Large intestine (tissue), 3 donors: ENCODE results near the gene B3GALT6. TPM values are rescaled to one million over a fixed set of nuclear protein-coding genes. Genes with fewer than 3 reads are reported as not detected.

Experiments
- DNase-seq, 2 donors: peaks; one replicate each; pipeline versions ENCODE4 v3.0.0 to v3.0.0-alpha.2; 2013
- H3K27ac ChIP-seq: one replicate; pipeline ENCODE4 v1.5.1; 2013; ENCODE audit warnings: low read length
- H3K27me3 ChIP-seq: 2 replicates; pipeline ENCODE4 v1.6.1; 2013; ENCODE audit warnings: low read length; ENCODE audit not compliant: control insufficient read depth, insufficient read depth
- H3K36me3 ChIP-seq: 2 replicates; pipeline ENCODE4 v1.6.1; 2013; ENCODE audit warnings: low read length; ENCODE audit not compliant: control insufficient read depth, insufficient read depth
- H3K4me1 ChIP-seq: one replicate; pipeline ENCODE4 v1.6.1; 2013; ENCODE audit warnings: low read length; ENCODE audit not compliant: control insufficient read depth, insufficient read depth
- H3K4me3 ChIP-seq: one replicate; pipeline ENCODE4 v1.5.1; 2013; ENCODE audit warnings: low read length
- H3K9me3 ChIP-seq: one replicate; pipeline ENCODE4 v1.6.1; 2013; ENCODE audit warnings: mild to moderate bottlenecking, low read depth, low read length, moderate library complexity; ENCODE audit not compliant: control insufficient read depth
- WGBS: methylation state at CpG from one replicate; pipeline ENCODE4 v1.1.5; 2013; ENCODE audit warnings: low lambda C conversion rate; ENCODE audit not compliant: insufficient coverage; 5-methylcytosine and 5-hydroxymethylcytosine counted together
- polyA plus RNA-seq: library from polyadenylated mRNA; unstranded; fragments of 120-200 nt; gene quantifications from one replicate; pipeline ENCODE4 v1.2.1, GENCODE V29; 2013

B3GALT6 gene
- polyA plus RNA-seq, 1 donor, result 16.1 TPM

- Histone ChIP-seq H3K4me1 (peaks cover 43% of the 10 kb centered on the region), H3K4me3 (no peak overlapping the region), H3K27me3 (peaks cover 13% of the 10 kb centered on the region), H3K9me3 (peaks cover 21% of the 10 kb centered on the region), H3K36me3 (peaks cover 22% of the 10 kb centered on the region), H3K27ac (no peak overlapping the region)
- WGBS, result 100% methylated on average over 5 of the region's 15 CpGs
- no peak for DNase-seq
Measured at GRCh38 chr1:1233567-1233892, 1.5 kb downstream of the B3GALT6 start.

GRCh38 chr1:1234180-1234808 lies 2.3 kb downstream of the B3GALT6 start:
- H3K4me3 ChIP-seq, result no peak overlapping the region
- H3K4me1 ChIP-seq, result peaks cover 45% of the 10 kb centered on the region

GRCh38 chr1:1235016-1235744 lies 3.1 kb downstream of the B3GALT6 start:
- no CpG with 5 or more reads among the region's 27 CpGs for WGBS
- H3K9me3 ChIP-seq, result peaks cover 26% of the 10 kb centered on the region
- H3K4me3 ChIP-seq, result no peak overlapping the region
- peaks cover 30% of the 10 kb centered on the region for H3K27me3 ChIP-seq
- H3K36me3 ChIP-seq, result peaks cover 11% of the 10 kb centered on the region
- H3K27ac ChIP-seq, result no peak overlapping the region
- no peak for DNase-seq
- peaks cover 49% of the 10 kb centered on the region for H3K4me1 ChIP-seq

More at GRCh38 chr1:1234180-1234808, 2.3 kb downstream of the B3GALT6 start:
- WGBS, result no CpG with 5 or more reads among the region's 28 CpGs
- peaks cover 18% of the 10 kb centered on the region for H3K36me3 ChIP-seq
- peaks cover 19% of the 10 kb centered on the region for H3K9me3 ChIP-seq
- DNase-seq, result no peak
- peaks cover 21% of the 10 kb centered on the region for H3K27me3 ChIP-seq
- no peak overlapping the region for H3K27ac ChIP-seq

- Histone ChIP-seq H3K27ac (peak overlapping the region; percentile 8), H3K27me3 (peaks cover 35% of the 10 kb centered on the region), H3K9me3 (peaks cover 26% of the 10 kb centered on the region), H3K4me1 (peaks cover 44% of the 10 kb centered on the region), H3K4me3 (no peak overlapping the region), H3K36me3 (peaks cover 10% of the 10 kb centered on the region)
- WGBS, result no CpG with 5 or more reads among the region's 22 CpGs
- peak; percentile 18 to 54 for DNase-seq
Measured at GRCh38 chr1:1236176-1236763, 4.2 kb downstream of the B3GALT6 start.

- Histone ChIP-seq H3K9me3 (peaks cover 26% of the 10 kb centered on the region), H3K27me3 (peaks cover 35% of the 10 kb centered on the region), H3K4me1 (peaks cover 44% of the 10 kb centered on the region), H3K4me3 (peak overlapping the region; percentile 0), H3K36me3 (peaks cover 10% of the 10 kb centered on the region), H3K27ac (peak overlapping the region; percentile 12)
- peak; percentile 20 to 51 for DNase-seq
- no CpG with 5 or more reads among the region's 34 CpGs for WGBS
Measured at GRCh38 chr1:1236945-1237873, 5.2 kb downstream of the B3GALT6 start.

- peak overlapping the region; percentile 0 for H3K4me3 ChIP-seq
- H3K4me1 ChIP-seq, result peaks cover 41% of the 10 kb centered on the region
- H3K36me3 ChIP-seq, result peaks cover 10% of the 10 kb centered on the region
- no CpG with 5 or more reads among the region's 48 CpGs for WGBS
- peak; percentile 76 to 82 for DNase-seq
- H3K27me3 ChIP-seq, result peaks cover 35% of the 10 kb centered on the region
- H3K9me3 ChIP-seq, result peaks cover 19% of the 10 kb centered on the region
- H3K27ac ChIP-seq, result no peak overlapping the region
Measured at GRCh38 chr1:1237874-1238701, 6.1 kb downstream of the B3GALT6 start.

GRCh38 chr1:1238702-1239178 lies 6.7 kb downstream of the B3GALT6 start:
- peaks cover 39% of the 10 kb centered on the region for H3K4me1 ChIP-seq
- H3K27ac ChIP-seq, result no peak overlapping the region
- H3K9me3 ChIP-seq, result peaks cover 12% of the 10 kb centered on the region
- no peak for DNase-seq
- H3K4me3 ChIP-seq, result no peak overlapping the region
- peaks cover 35% of the 10 kb centered on the region for H3K27me3 ChIP-seq
- WGBS, result no CpG with 5 or more reads among the region's 19 CpGs
- peaks cover 8% of the 10 kb centered on the region for H3K36me3 ChIP-seq

- no peak overlapping the region for H3K27ac ChIP-seq
- peaks cover 35% of the 10 kb centered on the region for H3K27me3 ChIP-seq
- no peak for DNase-seq
- H3K4me1 ChIP-seq, result peaks cover 36% of the 10 kb centered on the region
- H3K36me3 ChIP-seq, result peaks cover 3% of the 10 kb centered on the region
- H3K4me3 ChIP-seq, result no peak overlapping the region
- WGBS, result no CpG with 5 or more reads among the region's 15 CpGs
- H3K9me3 ChIP-seq, result peaks cover 11% of the 10 kb centered on the region
Measured at GRCh38 chr1:1239227-1239613, 7.2 kb downstream of the B3GALT6 start.

- Histone ChIP-seq H3K9me3 (peaks cover 11% of the 10 kb centered on the region), H3K36me3 (no peaks in the 10 kb centered on the region), H3K27me3 (peaks cover 35% of the 10 kb centered on the region), H3K27ac (no peak overlapping the region), H3K4me3 (no peak overlapping the region), H3K4me1 (peaks cover 36% of the 10 kb centered on the region)
- no CpG with 5 or more reads among the region's 30 CpGs for WGBS
- no peak for DNase-seq
Measured at GRCh38 chr1:1239614-1240347, 7.7 kb downstream of the B3GALT6 start.
